Panc1 (cell line): ENCODE measurements around the gene ALPK3. TPM values are rescaled to one million over a fixed set of nuclear protein-coding genes. Genes with fewer than 3 reads are reported as not detected.

ENCODE experiments used
- ATAC-seq: fragments of 200-7000 bp; cut with Tn5 transposase; 2 replicates; pipeline ENCODE4 v1.9.1; 2020; ENCODE audit warnings: mild to moderate bottlenecking, moderate library complexity
- BruUV-seq: library from RNA; stranded (reverse); fragments of 400-500 nt; replicated peaks from 2 replicates; lab custom pipeline; 2021; lab: Mats Ljungman, UMichigan
- CTCF ChIA-PET: fragments of 300-600 bp; sonication (Branson Sonifier 250); formaldehyde crosslinking; loops from one replicate; lab custom pipeline; 2022; ENCODE audit warnings: antibody characterized with exemption; lab: Charles Lee
- POLR2A ChIA-PET: fragments of 300-600 bp; sonication (Branson Sonifier 250); formaldehyde crosslinking; loops from one replicate; lab custom pipeline; 2022; ENCODE audit warnings: antibody characterized with exemption; lab: Charles Lee
- DNase-seq: peaks from one replicate; pipeline ENCODE4 v3.0.0-alpha.2; 2010; ENCODE audit warnings: low read depth, low spot score
- H3K27ac ChIP-seq: 2 replicates; pipeline ENCODE4 v1.5.1; 2011; ENCODE audit warnings: mild to moderate bottlenecking, low read length, inconsistent platforms
- H3K27me3 ChIP-seq: fragments of 200-500 bp; sonication (Bioruptor generic); 2 replicates; pipeline ENCODE4 v1.6.0; 2014; ENCODE audit warnings: low read length, inconsistent platforms; ENCODE audit not compliant: control insufficient read depth, insufficient read depth
- H3K36me3 ChIP-seq: fragments of 200-500 bp; sonication (Bioruptor generic); 2 replicates; pipeline ENCODE4 v1.5.1; 2014; ENCODE audit warnings: inconsistent platforms, mild to moderate bottlenecking, low read length, moderate library complexity; ENCODE audit not compliant: control insufficient read depth, insufficient read depth
- H3K4me1 ChIP-seq: 2 replicates; pipeline ENCODE4 v1.5.1; 2011; ENCODE audit warnings: inconsistent platforms, mild to moderate bottlenecking, low read length, moderate library complexity; ENCODE audit not compliant: control insufficient read depth, insufficient read depth
- H3K4me3 ChIP-seq, 2 experiments: 2 replicates each; pipeline ENCODE4 v1.5.1; 2011 to 2012; ENCODE audit warnings: low read depth in 2 of 2, low read length in 2 of 2, mild to moderate bottlenecking in 2 of 2, inconsistent platforms in 1 of 2, moderate library complexity in 1 of 2
- H3K9me3 ChIP-seq: fragments of 200-500 bp; sonication (Bioruptor generic); 2 replicates; pipeline ENCODE4 v1.5.1; 2014; ENCODE audit warnings: low read depth, mild to moderate bottlenecking, inconsistent platforms, low read length, moderate library complexity; ENCODE audit not compliant: control insufficient read depth, insufficient read depth
- CTCF ChIP-seq: fragments of 450-650 bp; IDR thresholded peaks from 2 replicates; pipeline ENCODE4 v1.5.1; 2017; ENCODE audit warnings: mild to moderate bottlenecking
- POLR2AphosphoS5 ChIP-seq: IDR thresholded peaks from 2 replicates; pipeline ENCODE4 v1.6.1; 2012; ENCODE audit warnings: mild to moderate bottlenecking, low read depth, low read length, moderate library complexity
- REST ChIP-seq, 2 experiments: IDR thresholded peaks; 2 replicates each; pipeline ENCODE4 v1.6.1; 2011 to 2012; ENCODE audit warnings: low read depth in 2 of 2, control low read depth in 1 of 2, low read length in 1 of 2, mild to moderate bottlenecking in 1 of 2, moderate library complexity in 1 of 2; ENCODE audit not compliant: insufficient read depth in 1 of 2
- SIN3A ChIP-seq: IDR thresholded peaks from 2 replicates; pipeline ENCODE4 v1.6.1; 2012; ENCODE audit warnings: low read depth, mild to moderate bottlenecking, low read length, moderate library complexity, borderline replicate concordance; ENCODE audit not compliant: insufficient read depth
- TCF7L2 ChIP-seq: IDR thresholded peaks from 2 replicates; pipeline ENCODE4 v1.6.1; 2011; ENCODE audit warnings: mild to moderate bottlenecking, low read depth, low read length, inconsistent platforms
- in situ Hi-C: cut with HindIII; loops from 2 replicates; pipeline ENCODE4 v1.10.0; 2016; ENCODE audit warnings: low sequenced_read_pairs, low pct_unique_long_range_greater_than_20kb
- intact Hi-C: fragments of 100-400 bp; cut with micrococcal nuclease; formaldehyde crosslinking; loops from one replicate; pipeline ENCODE4 v1.10.0; 2022; ENCODE audit not compliant: unreplicated experiment
- total RNA-seq: library from RNA; stranded (reverse); gene quantifications from one replicate; pipeline ENCODE4 v1.2.1, GENCODE V29; 2021; ENCODE audit not compliant: unreplicated experiment

Gene ALPK3
- total RNA-seq, 1 experiment from 2014 or later = 1.0 TPM

GRCh38 chr15:84857418-84858004 lies 40.4 kb downstream of the ALPK3 start:
- Histone ChIP-seq H3K36me3 (no peaks in the 10 kb centered on the region), H3K4me3 (no peak overlapping the region), H3K27me3 (no peaks in the 10 kb centered on the region), H3K9me3 (no peaks in the 10 kb centered on the region), H3K27ac (no peak overlapping the region), H3K4me1 (no peaks in the 10 kb centered on the region)
- CTCF ChIA-PET = no interaction called here
- intact Hi-C loops (no loop called here), in situ Hi-C loops (no loop called here)
- POLR2A ChIA-PET = no interaction called here
- BruUV-seq = no TSS peak
- no peak for TF ChIP-seq TCF7L2
- TF ChIP-seq SIN3A = no peak
- no peak for TF ChIP-seq POLR2AphosphoS5
- TF ChIP-seq CTCF = no peak
- TF ChIP-seq REST (IDR thresholded peaks at IDR 0.05; ENCODE audit: insufficient read depth in 1 of 2, low read depth in 2 of 2, low read length in 1 of 2) = no peak
- no peak for DNase-seq
- ATAC-seq = no peak

- no TSS peak for BruUV-seq
- POLR2A ChIA-PET = no interaction called here
- no peaks in the 10 kb centered on the region for H3K36me3 ChIP-seq
- no peaks in the 10 kb centered on the region for H3K27me3 ChIP-seq
- no peaks in the 10 kb centered on the region for H3K9me3 ChIP-seq
- H3K4me1 ChIP-seq = no peaks in the 10 kb centered on the region
- no peak for ATAC-seq
- in situ Hi-C loops = no loop called here
- no peak for TF ChIP-seq POLR2AphosphoS5
- no peak for TF ChIP-seq SIN3A
- no peak for TF ChIP-seq REST (IDR thresholded peaks at IDR 0.05; ENCODE audit: insufficient read depth in 1 of 2, low read depth in 2 of 2, low read length in 1 of 2)
- TF ChIP-seq CTCF = no peak
- no peak for TF ChIP-seq TCF7L2
- CTCF ChIA-PET = no interaction called here
- no peak overlapping the region for H3K27ac ChIP-seq
- no peak overlapping the region for H3K4me3 ChIP-seq
- intact Hi-C loops = no loop called here
- no peak for DNase-seq
Measured at GRCh38 chr15:84858231-84858630, 41.1 kb downstream of the ALPK3 start.
